Stimulated activated CD4-positive, alpha-beta T cell treated with anti-CD3 and anti-CD28 coated beads, Interleukin-4, amount 100 ng/mL, for 24 hours (primary cell): Measurements from ENCODE around the gene TAL1.

Source experiments
- DNase-seq: peaks from one replicate; pipeline ENCODE4 v3.0.0-alpha.2; 2020

Gene TAL1

DNA sequence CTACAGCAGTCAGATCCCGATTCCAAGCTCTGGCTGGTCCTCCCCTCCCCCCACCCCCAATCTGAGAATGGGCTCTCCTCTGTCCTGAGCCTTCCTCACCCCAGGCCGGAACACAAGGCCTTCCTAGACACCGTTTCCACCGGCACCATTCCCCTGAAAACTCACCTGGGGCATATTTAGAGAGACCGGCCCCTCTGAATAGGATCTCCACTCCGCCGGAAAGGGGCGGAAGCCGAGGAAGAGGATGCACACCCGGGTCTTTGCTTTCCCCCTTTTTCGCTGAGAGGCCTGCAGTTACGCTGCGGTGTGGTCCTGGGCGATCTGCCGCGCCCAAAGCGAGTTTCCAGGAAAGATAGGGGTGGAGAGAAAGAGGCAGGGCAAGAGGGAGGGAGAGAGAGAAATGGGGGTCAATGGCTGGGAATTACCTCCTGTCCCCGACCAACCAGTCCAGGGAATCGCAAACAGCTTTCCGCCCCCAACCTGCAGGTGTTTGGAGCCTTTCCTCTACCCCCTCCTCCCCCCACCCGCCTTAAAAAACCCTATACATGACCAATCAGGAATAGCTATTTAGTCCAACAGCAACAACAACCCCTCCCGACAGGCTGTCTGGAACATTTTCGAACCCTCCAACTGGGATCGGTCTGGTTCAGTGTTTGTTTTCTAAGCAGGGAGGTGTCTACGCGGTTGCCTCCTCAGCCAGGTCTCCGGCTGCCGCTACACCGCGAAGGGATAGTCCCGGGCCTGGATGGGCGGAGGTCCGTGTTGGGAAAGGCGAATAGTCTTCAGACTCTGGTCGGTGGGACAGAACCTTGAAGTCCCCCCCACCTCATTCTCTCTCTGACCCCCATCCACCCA lies 2.8 kb downstream of the TAL1 start:
- no peak for DNase-seq

DNA sequence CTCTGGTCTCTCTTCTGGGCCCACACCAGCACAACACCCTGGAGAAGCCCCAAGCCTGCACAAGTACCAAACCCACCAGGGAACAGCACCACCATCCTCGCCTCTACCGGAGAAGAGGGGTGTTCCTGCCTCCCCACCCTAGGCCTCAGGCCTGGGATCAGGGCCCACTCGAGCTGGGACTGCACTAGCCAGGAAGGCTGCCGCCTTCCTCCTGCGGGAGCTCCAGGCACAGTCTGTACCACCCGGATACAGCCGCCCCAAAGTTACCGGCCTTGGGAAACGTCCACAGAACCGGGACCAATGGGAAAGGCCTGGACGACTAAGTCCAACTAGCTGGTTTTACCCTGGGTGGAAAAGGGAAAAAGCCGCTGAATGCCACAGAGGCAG lies 3.4 kb downstream of the TAL1 start:
- DNase-seq: no peak

DNA sequence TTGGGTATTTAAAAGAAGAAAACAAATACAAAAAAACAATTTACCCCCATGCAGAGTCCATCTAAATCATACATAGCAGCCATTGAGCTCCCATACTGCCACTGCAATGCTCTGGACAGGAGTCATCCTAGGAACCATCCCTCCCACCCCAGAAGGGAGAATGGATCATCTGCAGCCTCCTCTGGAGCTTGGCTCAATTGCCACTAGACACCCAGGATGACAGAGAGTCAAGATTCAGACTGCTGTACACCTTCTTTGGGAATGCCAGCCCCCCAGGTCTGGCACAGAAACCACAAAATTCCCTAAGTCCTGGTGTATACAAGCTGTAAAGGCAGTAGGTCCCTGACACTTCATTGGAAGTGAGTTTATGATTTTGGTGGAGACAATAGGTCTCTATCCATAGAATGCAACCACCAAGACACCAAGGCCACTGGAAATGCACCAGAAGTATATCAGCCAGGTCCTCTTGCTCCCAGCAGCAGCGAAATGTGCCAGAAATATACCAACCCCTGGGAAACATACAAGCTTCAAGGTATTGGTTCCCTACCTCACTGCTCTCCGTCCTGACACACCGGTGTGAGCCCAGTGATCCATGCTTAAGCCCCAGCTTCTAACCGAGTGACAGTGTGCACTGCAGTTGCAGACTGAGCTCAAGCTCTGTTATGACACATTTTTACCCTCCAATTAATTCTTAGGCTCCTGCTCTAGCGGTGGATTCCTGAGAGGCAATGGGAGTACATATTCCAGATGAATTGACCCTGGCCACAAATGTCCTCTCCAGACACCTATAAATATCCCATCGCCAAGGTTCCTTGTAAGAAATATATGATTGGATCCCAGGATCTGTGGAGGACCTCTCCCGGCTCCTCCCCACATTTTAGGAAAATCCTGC lies 4.4 kb downstream of the TAL1 start:
- DNase-seq: no peak

DNA sequence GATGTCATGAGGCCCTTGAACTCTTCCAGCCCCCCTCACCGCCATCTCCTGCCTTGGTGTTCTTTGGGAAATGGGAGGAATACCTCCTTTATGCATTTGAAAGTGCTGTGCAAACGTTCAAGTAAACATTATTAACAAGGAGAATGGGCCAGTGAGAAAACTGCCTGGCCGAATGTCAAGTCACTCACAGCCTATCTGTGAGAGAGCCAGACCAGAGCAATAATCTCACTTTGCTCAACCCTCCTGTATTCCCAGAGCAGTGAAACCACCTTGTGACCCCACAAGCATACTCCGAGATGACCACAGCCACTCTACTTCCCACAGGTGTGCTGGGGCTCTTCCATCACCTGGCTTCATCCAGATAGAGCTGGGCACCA lies 5.2 kb downstream of the TAL1 start:
- DNase-seq: no peak

DNA sequence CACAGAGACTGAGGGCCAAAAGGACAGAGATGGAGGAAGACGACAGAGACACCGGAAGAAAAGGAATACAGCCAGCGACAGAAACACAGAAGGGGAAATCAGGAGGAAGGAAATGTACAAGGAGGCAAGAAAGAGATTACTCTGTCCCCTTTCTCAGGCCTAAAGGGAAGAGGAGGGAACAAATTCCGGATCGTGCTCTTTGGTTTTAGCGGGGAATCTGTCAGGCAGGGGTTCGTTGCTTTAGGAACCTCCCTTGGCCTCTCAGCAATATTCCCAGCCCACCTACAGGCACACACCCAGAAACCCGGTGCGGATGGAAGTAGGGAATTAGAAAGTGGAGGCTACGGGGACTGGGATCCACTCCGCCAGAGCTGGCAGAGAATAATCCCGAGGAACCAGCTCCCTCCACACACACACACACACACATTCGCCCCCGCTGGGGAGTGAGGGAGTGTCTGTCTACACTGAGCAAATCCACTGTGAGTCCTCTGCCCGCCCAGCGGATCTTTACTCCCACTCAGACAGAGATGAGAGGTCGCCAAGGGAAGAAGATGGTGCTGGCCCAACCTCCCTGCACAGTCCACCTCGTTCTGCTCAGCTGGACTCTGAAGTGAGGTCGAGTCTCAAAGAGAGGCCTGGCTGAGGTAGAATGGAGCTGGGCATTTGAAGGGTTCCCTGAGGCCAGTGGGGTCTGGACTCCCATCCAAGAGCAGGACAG lies 5.7 kb downstream of the TAL1 start:
- DNase-seq: no peak

DNA sequence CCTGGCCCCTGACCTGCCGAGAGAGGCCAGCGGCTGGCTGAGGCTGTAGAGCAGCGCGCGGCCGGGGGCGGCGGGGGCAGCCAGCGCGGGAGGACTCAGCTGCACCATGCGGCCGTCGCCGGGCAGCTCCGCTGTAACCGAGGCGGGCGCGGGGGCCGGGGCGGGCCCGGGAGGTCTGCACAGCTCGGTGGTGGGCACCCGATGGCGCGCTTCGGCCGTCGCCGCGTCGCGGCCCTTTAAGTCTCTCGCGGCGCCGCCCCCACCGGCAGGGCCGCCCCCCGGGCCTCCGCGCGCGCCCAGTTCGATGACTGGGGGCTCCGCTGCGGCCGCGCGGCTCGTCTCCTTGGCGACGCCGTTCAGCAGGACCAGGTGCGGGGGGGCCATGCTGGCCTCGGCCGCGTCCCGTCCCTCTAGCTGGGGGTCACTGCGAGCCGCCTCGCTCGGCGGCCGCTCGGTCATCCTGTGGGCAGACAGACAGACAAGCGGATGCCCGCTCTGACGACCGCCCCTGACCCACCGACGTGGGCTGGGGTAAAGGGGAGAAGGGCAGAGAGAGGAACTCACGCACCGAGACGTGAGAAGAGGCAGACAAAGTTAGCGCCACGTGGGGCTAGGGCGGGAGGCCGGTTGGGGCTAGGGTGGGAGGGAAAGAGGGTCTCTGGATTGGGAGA lies 6.5 kb downstream of the TAL1 start:
- no peak for DNase-seq

DNA sequence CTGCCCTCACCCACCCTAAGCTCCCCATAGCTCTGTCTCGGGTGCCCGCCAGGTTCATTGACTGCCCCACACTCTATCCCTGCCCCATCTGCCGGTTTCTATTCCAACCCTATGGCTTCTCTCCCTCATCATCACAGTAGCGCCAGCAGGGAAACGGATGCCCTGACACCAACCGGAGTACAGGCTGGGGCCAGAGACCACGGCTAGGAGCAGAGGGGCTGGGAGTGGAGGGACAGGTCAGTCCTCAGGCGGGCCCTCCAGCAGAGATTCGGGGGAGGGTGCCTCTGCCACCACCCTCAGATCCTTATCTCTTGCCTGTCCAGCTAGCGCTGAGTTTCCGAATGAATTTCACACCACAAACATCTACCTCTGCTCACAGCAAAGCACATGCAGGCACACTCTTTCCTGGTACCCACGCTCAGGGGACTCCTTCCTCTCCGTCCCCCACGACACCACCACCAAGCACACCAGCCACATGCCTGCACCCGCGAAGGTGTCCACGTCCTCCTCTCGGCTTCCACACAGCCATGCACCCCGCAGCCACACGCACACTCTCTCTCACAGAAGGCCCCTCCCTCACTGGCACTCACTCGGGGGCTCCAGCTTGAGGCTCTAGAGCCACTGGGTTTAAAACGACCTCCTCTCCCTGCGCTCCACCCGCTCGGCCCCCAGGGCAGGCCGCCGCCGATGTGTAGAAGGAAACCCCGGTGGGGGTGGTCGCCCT lies 7.2 kb downstream of the TAL1 start:
- no peak for DNase-seq

DNA sequence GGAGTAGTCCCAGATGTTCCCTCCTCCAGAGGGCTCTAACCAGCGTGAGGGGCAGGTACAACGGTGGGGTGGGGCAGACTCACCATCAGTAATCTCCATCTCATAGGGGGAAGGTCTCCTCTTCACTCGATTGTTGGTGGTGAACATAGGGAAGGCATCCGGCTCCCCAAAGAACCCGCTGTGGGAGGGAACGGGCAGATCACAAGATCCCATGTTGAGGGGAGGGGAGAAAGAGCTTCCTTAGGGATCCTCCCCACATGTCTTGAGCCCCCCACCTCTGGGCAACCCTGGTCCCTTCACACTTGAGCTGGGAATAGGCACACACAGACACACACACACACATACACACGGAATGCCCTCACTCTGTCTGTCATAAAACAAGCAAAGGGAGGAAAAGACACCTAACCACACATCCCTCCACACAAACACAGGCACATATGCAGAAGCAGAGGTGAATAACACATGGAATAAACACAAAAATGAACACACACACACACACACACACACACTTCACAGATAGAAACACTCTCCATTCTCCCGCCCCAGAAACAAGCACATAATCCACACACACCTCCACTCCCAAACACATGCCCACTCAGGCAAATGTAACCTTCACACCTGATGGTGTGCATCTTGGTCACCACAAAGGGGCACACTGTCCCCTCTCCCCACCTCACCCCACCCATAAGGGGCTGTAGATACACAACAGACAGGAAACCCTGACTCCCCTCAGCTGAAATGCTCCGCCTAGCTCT lies 7.9 kb downstream of the TAL1 start:
- no peak for DNase-seq

DNA sequence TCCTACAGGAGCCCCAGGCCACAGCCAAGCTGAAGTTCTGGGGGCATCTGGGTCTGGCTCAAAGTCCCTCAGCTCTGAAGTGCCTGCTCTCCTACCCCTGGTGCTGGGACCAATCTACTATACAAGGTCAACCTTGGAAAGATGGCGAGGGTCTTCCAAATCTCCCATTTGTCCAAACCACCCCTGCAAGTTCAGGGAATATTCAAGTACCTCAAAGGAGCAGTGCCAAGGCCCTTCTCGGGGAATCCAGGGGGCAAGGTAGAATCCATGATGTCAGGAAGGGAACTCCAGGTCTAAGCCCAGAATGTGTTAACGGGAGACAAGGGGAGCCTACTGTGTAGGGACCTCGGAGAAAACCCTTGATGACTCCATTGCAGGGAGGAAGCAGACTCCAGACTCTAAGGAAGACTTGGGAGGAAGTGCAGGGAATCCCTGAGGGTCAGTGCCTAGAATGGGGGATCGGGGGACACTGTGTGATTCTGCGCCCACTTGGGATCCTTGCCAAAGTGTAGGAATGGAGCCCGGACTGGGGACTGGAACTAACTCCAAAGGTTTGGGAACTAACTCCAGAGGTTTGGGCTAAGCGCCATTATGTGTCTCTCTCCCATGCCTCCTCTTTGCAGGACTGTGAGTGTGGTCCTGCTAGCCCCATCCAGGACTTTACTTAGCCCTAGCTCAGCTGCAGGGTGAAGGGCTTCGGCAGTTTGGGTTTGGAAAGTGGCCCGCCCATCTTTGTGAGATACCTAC lies 8.7 kb downstream of the TAL1 start:
- DNase-seq: no peak

DNA sequence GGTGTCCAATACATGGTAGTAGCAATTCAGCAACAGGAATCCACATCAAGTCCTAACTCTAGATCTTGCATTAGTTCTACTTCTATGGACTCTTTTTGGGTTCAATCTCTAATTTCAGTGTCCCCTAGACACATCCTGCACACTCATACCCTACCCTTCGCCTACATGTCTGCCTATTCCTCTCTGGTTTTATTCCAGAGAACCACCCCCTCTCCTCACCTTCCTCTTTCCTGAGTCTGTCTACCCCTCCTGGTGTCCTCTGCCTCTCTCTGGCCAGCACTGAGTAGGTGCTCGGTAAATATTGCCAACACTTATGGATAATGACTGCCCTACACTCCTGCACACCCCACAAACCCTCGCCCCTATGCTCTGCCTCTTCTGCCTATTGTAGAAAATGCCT lies 9.5 kb downstream of the TAL1 start:
- no peak for DNase-seq

DNA sequence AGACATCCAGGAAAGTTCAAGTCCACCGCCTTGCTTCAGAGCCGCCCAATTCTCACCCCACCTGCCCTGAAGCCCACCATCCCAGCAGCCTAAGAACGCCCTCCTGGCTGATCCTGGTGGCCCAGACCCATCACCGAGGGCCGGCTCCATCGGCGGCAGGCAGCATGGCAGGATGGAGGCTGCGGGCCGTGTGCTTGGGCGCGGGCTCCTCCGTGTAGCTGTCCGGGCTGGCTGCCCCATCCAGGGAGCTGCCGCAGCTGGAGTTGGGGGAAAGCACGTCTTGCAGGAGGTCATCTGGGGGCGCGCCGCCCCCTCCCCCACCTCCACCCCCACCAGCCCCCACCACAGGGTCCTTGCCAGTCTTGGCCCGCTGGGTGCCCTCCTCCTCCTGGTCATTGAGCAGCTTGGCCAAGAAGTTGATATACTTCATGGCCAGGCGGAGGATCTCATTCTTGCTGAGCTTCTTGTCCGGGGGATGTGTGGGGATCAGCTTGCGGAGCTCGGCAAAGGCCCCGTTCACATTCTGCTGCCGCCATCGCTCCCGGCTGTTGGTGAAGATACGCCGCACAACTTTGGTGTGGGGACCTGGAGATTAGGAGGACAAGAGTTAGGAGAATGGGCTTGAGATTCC lies 12.3 kb downstream of the TAL1 start:
- DNase-seq: no peak

DNA sequence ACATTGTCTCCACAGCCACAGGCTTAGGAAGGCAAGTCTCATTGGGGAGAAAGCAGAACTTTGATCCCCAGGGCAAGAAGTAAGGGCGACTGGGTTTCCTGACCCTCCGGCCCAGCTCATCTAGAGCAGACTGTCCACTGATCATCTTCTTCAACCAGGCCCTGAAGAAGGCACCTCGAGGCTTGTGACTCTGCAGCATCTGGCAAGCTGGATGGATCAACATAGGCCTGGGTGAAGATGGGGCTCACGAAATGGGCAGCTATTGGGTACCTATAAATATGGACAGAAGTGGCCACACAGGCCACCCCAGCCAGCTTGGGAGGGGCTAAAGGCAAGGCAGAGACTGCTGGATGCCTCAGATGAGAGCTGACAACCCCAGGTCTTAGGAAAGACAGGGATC lies 13.0 kb downstream of the TAL1 start:
- no peak for DNase-seq

DNA sequence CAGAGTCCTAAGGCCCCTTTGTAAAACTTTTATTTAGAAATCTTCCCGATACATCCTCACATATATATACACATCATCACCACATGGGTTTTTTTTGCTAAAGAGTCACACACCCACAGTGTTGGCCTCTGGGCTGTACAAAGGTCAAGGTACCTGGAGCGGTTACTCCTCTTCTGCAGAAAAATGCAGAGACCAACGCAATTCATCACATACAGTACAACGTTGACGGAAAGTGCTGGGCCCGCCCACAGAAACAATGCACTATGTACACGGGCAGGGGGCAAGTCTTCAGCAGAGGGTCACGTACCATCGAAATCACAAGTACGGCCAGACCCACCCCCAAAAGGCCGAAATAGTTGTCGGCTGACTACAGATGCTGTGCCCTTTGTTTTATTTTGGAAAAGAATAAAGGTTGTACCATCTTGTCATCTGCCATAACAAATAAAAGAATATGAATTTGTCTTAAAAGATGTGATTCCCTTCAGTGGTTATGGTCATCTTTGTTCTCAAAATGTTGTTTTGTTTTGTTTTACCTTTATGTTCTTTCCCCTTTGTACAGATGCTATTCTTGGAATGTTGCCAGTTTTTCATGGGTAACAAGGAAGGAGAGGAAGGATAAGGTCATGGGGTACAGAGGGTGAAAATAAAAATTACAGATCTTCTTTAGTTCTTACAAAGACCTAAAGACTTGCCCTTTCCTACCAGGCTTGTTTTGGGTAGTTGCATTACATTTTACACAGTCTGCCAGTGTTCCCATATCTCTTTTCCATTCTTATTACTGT lies 15.6 kb downstream of the TAL1 start:
- no peak for DNase-seq

DNA sequence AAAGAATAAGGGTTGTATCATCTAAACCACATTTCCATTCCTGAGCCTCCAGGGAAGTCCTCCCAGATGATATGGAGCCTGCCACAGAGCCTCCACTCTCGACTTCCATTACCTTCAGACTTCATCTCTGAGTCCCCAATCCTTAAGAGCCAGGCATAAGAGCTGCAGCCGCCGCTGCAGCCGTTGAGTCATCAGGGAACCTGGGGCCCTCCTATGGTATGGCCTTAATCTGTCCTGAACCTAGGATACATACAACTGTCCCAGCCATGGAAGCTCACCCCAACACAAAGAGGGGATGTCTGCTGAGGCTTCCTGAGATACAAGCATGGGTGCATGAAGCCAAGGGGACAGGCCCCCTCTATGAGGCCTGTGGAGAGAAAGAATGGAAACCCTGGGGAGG lies 16.3 kb downstream of the TAL1 start:
- no peak for DNase-seq

DNA sequence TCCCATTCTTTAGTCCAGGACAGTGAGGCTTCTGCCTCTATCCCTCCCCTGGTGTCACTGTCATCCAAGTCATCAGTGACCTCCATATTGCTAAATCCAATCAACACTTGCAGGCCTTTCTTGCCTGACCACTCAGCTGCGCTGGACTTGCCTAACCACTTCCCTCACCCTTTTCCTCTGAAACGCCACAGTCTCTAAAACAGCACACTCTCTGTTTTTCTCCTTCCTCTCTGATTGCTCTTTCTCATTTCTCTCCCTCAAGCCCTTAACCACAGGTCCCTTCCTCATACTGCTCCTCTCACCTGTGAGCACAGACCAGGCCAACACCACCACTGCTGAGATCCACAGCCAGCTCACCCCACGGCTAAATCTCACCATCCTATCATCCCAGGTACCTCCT lies 17.5 kb downstream of the TAL1 start:
- no peak for DNase-seq

DNA sequence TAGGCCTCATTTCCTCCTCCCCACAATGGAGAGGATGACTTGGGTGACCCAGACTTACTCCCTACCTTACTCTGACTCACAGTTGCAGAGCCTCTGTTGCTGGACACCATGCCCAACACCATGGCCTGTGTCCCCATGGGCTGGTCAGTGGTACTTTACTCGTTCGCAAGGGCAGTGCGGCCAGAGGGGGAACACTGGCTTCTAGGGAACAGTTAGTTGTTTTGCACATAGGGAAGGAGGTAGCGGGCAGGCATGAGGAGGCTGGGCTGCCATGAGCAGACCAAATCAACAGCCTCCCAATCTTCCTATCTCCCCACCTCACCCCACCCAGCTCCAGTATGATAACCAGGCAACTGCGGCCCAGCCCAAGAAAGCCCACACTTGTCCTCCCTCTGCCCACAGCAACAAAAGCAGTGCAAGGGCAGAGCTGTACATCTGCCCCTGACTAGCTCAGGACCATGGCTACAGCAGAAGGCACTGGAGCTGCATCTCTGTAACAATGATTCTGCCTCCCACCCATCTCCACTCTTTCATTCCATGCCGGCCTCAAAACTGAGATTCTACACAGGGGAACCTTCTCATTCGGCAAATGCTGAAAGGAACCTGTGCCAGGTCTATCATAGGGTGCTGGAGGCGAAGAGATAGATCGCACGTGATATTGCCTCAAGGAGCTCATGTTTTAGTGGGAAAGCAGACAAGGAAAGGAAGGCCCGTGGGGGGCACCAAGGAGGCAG lies 18.6 kb downstream of the TAL1 start:
- no peak for DNase-seq

DNA sequence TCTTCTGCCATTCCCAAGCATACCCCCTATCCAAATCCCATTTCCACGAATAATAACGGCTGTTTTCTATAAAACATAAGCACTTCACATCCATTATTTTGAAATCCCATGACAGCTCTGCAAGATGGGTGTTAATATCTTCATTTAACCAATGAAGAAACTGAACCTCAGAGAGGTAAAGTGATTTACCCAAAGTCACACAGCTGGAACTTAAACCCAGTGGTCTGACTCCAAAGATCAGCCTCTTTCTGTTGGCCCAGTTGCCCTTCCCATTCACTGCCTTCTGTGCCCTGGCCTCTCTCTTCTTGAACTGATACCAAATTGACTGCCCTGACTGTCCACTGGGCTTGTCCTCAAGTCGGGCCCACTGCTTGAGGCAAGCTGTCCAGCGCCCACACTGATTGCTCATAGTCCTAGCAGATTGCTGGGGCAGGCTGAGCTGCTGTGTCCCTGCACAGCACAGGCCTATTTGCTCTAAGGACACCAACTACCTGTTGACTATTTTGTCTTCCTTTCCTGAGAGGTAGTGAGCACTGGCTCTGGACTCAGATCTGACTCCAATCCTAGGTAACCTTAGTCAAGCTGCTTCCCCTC lies 19.3 kb downstream of the TAL1 start:
- DNase-seq: no peak

DNA sequence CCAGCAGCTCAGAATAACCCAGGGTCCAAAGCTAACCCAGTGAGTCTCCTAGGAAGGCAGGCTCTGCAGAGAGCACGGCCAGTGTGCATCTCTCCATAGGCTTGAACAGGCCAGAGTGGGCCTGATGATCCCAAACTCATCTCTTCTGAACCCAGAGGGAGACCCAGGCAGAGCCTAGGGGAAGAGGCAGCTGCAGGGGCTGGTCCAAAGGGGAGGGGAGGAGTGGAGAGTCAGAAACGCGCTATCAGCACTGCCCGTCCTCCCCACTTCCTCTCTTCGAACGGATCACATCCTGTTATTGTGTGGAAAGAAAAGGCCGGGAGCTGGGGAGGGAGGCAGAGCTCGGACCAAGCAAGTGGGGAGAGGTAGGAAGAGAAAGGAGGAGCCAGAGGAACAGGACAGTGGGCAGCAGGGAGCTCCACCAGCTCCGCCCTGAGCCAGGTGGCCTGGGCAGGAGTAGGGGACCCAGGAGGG lies 20.2 kb downstream of the TAL1 start:
- no peak for DNase-seq
